ENCODE measurements around the gene APLF.
A peak's percentile ranks its signal among the peaks of the same experiment; 100 is the strongest.
"Not testable (repeated sequence)": the region's sequence is repeated elsewhere in the genome, so short reads cannot be mapped to it uniquely, and the experiment has no call there.

APLF gene

DNA sequence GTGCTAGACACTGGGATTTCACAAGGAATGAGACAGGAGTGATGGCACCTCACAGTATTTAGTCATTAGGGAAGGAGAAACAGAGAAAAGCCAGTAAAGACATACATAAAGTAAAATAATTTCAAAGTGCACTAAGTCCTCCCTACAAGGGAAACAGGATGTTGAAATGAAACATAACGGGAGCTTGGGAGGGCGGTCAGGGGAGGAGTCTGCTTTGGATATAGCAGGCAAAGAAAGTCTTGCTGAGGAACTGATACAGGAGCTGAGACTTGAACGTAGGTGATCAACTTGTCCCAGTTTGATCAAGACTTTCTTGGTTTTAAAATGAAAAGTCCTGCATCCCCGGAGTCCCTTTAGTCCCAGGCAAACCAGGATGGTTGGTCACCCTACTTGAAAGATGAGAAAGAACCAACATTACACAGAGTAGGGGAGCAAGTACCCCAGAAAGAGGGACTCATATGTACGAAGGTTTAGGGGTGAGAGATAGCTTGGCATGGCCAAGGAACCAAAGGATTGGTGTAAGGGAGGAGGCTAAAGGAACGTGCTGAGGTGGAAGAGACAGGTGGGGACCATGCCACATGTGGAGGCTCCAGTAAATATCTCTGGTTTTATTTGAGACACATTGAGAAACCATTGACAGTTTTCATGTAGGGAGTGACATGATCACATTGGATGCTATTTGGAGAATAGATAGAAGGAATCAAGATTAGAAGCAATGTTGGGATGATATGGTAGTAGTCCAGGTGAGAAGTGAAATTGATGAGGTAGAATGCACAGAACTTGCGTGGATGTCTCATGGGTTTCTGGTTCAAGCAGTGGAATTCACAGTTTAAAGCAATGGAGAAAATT lies 28.7 kb upstream of the APLF start:
- Histone ChIP-seq H3K4me3 (ENCODE audit: severe bottlenecking) (no peak overlapping the region), H3K9me3 (ENCODE audit: severe bottlenecking) (peaks cover 3% of the 10 kb centered on the region), H3K4me1 (ENCODE audit: insufficient read depth, poor library complexity, severe bottlenecking) (no peaks in the 10 kb centered on the region), H3K27me3 (ENCODE audit: insufficient read depth, poor library complexity, severe bottlenecking) (no peaks in the 10 kb centered on the region), H3K36me3 (ENCODE audit: low read depth) (no peaks in the 10 kb centered on the region), H3K27ac (ENCODE audit: poor library complexity, severe bottlenecking) (no peak overlapping the region)
- TF ChIP-seq, protein P1, sequence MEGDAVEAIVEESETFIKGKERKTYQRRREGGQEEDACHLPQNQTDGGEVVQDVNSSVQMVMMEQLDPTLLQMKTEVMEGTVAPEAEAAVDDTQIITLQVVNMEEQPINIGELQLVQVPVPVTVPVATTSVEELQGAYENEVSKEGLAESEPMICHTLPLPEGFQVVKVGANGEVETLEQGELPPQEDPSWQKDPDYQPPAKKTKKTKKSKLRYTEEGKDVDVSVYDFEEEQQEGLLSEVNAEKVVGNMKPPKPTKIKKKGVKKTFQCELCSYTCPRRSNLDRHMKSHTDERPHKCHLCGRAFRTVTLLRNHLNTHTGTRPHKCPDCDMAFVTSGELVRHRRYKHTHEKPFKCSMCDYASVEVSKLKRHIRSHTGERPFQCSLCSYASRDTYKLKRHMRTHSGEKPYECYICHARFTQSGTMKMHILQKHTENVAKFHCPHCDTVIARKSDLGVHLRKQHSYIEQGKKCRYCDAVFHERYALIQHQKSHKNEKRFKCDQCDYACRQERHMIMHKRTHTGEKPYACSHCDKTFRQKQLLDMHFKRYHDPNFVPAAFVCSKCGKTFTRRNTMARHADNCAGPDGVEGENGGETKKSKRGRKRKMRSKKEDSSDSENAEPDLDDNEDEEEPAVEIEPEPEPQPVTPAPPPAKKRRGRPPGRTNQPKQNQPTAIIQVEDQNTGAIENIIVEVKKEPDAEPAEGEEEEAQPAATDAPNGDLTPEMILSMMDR (IDR thresholded peaks at IDR 0.05; ENCODE audit: poor library complexity, severe bottlenecking) = no peak
- ATAC-seq (ENCODE audit: low read depth) = no peak
- DNase-seq (ENCODE audit: low spot score) = no peak

DNA sequence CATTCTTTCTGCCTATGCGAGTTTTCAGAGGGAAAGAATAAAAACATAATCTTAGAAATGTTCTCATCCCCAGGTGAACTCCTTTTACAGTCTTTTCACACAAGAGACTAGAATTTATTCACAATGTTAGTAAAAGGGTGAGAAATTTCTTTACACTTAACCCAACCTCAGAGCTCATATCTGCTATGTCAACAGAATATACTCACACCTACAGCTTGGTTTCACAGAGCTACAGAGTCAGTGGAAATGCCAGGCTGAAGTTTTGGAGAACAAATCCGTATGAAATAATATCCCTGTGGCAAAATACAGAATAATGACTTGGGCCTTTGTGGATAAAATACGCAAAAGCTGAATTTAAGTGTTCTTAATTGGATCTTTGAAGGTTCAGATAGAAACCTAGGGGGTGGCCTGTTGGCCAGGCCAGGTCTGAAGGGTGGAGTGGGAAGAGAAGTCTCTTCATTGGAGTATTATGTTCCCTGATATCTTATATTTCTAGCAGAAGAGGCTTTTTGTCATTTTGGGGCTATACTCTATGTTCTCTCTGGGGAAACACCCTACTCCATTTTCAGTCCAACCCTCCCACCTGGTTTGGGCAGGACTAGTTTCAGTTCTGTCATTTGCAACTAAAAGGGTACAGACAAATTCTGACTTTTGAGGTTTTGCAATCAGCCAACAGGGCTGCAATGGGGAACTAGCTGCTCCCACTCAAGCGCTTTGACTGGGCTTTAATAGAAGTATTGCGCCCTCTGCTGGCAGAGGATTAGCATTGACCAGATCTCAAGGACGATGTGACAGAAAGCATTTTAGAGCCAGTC lies 26.0 kb upstream of the APLF start:
- Histone ChIP-seq H3K4me1 (ENCODE audit: insufficient read depth, poor library complexity, severe bottlenecking) (no peaks in the 10 kb centered on the region), H3K9me3 (ENCODE audit: severe bottlenecking) (no peaks in the 10 kb centered on the region), H3K4me3 (ENCODE audit: severe bottlenecking) (no peak overlapping the region), H3K36me3 (ENCODE audit: low read depth) (no peaks in the 10 kb centered on the region), H3K27ac (ENCODE audit: poor library complexity, severe bottlenecking) (no peak overlapping the region), H3K27me3 (ENCODE audit: insufficient read depth, poor library complexity, severe bottlenecking) (no peaks in the 10 kb centered on the region)
- no peak for DNase-seq (ENCODE audit: low spot score)
- peak; percentile 84 for ATAC-seq (ENCODE audit: low read depth)
- TF ChIP-seq, protein P1 (IDR thresholded peaks at IDR 0.05; ENCODE audit: poor library complexity, severe bottlenecking) = peak; percentile 93

- Histone ChIP-seq H3K27me3 (ENCODE audit: insufficient read depth, poor library complexity, severe bottlenecking) (no peaks in the 10 kb centered on the region), H3K4me3 (ENCODE audit: severe bottlenecking) (no peak overlapping the region), H3K4me1 (ENCODE audit: insufficient read depth, poor library complexity, severe bottlenecking) (no peaks in the 10 kb centered on the region), H3K36me3 (ENCODE audit: low read depth) (no peaks in the 10 kb centered on the region), H3K27ac (ENCODE audit: poor library complexity, severe bottlenecking) (no peak overlapping the region), H3K9me3 (ENCODE audit: severe bottlenecking) (no peaks in the 10 kb centered on the region)
- DNase-seq (ENCODE audit: low spot score) (no peak), ATAC-seq (ENCODE audit: low read depth) (no peak)
- TF ChIP-seq, protein P1 (IDR thresholded peaks at IDR 0.05; ENCODE audit: poor library complexity, severe bottlenecking) = peak; percentile 74
These were observed 25.4 kb upstream of the APLF start for GRCh38 chr2:68441994-68442322.

DNA sequence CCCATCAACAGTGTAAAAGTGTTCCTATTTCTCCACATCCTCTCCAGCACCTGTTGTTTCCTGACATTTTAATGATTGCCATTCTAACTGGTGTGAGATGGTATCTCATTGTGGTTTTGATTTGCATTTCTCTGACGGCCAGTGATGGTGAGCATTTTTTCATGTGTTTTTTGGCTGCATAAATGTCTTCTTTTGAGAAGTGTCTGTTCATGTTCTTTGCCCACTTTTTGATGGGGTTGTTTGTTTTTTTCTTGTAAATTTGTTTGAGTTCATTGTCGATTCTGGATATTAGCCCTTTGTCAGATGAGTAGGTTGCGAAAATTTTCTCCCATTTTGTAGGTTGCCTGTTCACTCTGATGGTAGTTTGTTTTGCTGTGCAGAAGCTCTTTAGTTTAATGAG lies 21.0 kb upstream of the APLF start:
- DNase-seq (ENCODE audit: low spot score); H3K4me3 ChIP-seq (ENCODE audit: severe bottlenecking); H3K4me1 ChIP-seq (ENCODE audit: insufficient read depth, poor library complexity, severe bottlenecking); H3K36me3 ChIP-seq (ENCODE audit: low read depth); ATAC-seq (ENCODE audit: low read depth); H3K27me3 ChIP-seq (ENCODE audit: insufficient read depth, poor library complexity, severe bottlenecking); H3K27ac ChIP-seq (ENCODE audit: poor library complexity, severe bottlenecking); H3K9me3 ChIP-seq (ENCODE audit: severe bottlenecking): not testable (repeated sequence)

DNA sequence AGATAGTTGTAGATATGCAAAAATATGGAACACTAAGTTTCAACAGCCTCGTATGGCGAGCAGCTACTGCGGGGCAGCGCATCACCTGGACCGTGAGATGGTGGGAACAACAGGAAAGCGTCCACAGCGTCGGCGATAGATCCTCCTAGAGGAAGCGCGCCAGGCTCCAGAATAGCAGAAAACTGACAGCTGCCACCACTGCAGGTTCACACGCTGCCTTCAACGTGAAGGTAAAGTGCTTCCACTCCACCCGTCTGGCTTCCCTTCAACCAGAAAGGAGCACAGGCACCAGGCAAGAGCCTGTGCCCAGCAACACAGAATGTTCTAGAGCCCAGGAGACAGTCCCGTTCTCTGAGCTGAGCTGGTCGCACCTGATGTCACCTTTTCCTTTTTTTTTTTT lies 20.3 kb upstream of the APLF start:
- H3K4me3 ChIP-seq (ENCODE audit: severe bottlenecking) = no peak overlapping the region
- H3K27ac ChIP-seq (ENCODE audit: poor library complexity, severe bottlenecking) = no peak overlapping the region
- no peaks in the 10 kb centered on the region for H3K36me3 ChIP-seq (ENCODE audit: low read depth)
- DNase-seq (ENCODE audit: low spot score) (no peak), ATAC-seq (ENCODE audit: low read depth) (no peak)
- TF ChIP-seq, protein P1 (IDR thresholded peaks at IDR 0.05; ENCODE audit: poor library complexity, severe bottlenecking) = no peak
- H3K9me3 ChIP-seq (ENCODE audit: severe bottlenecking) = no peaks in the 10 kb centered on the region
- no peaks in the 10 kb centered on the region for H3K4me1 ChIP-seq (ENCODE audit: insufficient read depth, poor library complexity, severe bottlenecking)
- H3K27me3 ChIP-seq (ENCODE audit: insufficient read depth, poor library complexity, severe bottlenecking) = no peaks in the 10 kb centered on the region

Data from RWPE2 (cell line).